Neuronal stem cell (in vitro differentiated cells): ENCODE data around the gene PTPRR.

ENCODE experiments used
- DNase-seq: peaks from one replicate; pipeline ENCODE4 v3.0.0-alpha.2; 2013; ENCODE audit warnings: low spot score
- H2AFZ ChIP-seq: one replicate; pipeline ENCODE4 v1.6.1; 2013; ENCODE audit warnings: mild to moderate bottlenecking, low read length, inconsistent platforms
- H2AK5ac ChIP-seq: 2 replicates; pipeline ENCODE4 v1.6.1; 2013; ENCODE audit warnings: low read depth, mild to moderate bottlenecking, inconsistent platforms, low read length, moderate library complexity, mixed read lengths
- H2BK120ac ChIP-seq: 2 replicates; pipeline ENCODE4 v1.6.1; 2013; ENCODE audit warnings: low read depth, mild to moderate bottlenecking, inconsistent platforms, low read length, moderate library complexity, mixed read lengths
- H2BK12ac ChIP-seq: one replicate; pipeline ENCODE4 v1.6.1; 2013; ENCODE audit warnings: low read length, inconsistent platforms
- H2BK15ac ChIP-seq: 2 replicates; pipeline ENCODE4 v1.6.1; 2013; ENCODE audit warnings: mild to moderate bottlenecking, low read length, inconsistent platforms, mixed read lengths
- H2BK5ac ChIP-seq: one replicate; pipeline ENCODE4 v1.6.1; 2013; ENCODE audit warnings: inconsistent platforms, mild to moderate bottlenecking, low read length, moderate library complexity
- H3K14ac ChIP-seq: one replicate; pipeline ENCODE4 v1.6.1; 2013; ENCODE audit warnings: low read length, inconsistent platforms
- H3K18ac ChIP-seq: 2 replicates; pipeline ENCODE4 v1.6.1; 2013; ENCODE audit warnings: low read length, inconsistent platforms
- H3K23ac ChIP-seq: 2 replicates; pipeline ENCODE4 v1.6.1; 2013; ENCODE audit warnings: low read depth, mild to moderate bottlenecking, mixed read lengths, low read length, inconsistent platforms; ENCODE audit not compliant: poor library complexity
- H3K27ac ChIP-seq: replicated peaks from 3 replicates; pipeline ENCODE4 v1.5.1; 2013; ENCODE audit warnings: low read length, inconsistent platforms
- H3K27me3 ChIP-seq, 3 experiments: 2 replicates each; pipeline ENCODE4 v1.6.1; 2013; ENCODE audit warnings: low read length in 3 of 3, mild to moderate bottlenecking in 2 of 3, inconsistent platforms in 1 of 3, low read depth in 1 of 3, mixed read lengths in 1 of 3, moderate library complexity in 1 of 3; ENCODE audit not compliant: control insufficient read depth in 3 of 3, insufficient read depth in 3 of 3
- H3K36me3 ChIP-seq, 2 donors: replicated peaks in 1 of 2; 2 replicates each; pipeline ENCODE4 v1.6.1; 2013; ENCODE audit warnings: low read length in 2 of 2; ENCODE audit not compliant: control insufficient read depth in 2 of 2, insufficient read depth in 2 of 2
- H3K4ac ChIP-seq: 2 replicates; pipeline ENCODE4 v1.6.1; 2013; ENCODE audit warnings: inconsistent platforms, mild to moderate bottlenecking, low read length, moderate library complexity
- H3K4me1 ChIP-seq, 2 donors: 1 replicate in 1 of 2; 2 replicates in 1 of 2; pipeline ENCODE4 v1.6.1; 2013; ENCODE audit warnings: low read length in 2 of 2, low read depth in 1 of 2; ENCODE audit not compliant: control insufficient read depth in 2 of 2, insufficient read depth in 1 of 2
- H3K4me2 ChIP-seq: one replicate; pipeline ENCODE4 v1.6.1; 2013; ENCODE audit warnings: mild to moderate bottlenecking, low read length, inconsistent platforms; ENCODE audit not compliant: insufficient read depth, poor library complexity, severe bottlenecking
- H3K4me3 ChIP-seq, 2 donors: 2 replicates each; pipeline ENCODE4 v1.5.1; 2013; ENCODE audit warnings: low read length in 2 of 2, mild to moderate bottlenecking in 2 of 2, inconsistent platforms in 1 of 2, moderate library complexity in 1 of 2
- H3K79me1 ChIP-seq: one replicate; pipeline ENCODE4 v1.6.1; 2013; ENCODE audit warnings: low read depth, mild to moderate bottlenecking, inconsistent platforms, low read length, moderate library complexity
- H3K9ac ChIP-seq: one replicate; pipeline ENCODE4 v1.6.1; 2013; ENCODE audit warnings: mild to moderate bottlenecking, low read depth, low read length, inconsistent platforms; ENCODE audit not compliant: poor library complexity
- H3K9me3 ChIP-seq, 2 donors: replicated peaks in 1 of 2; 2 replicates each; pipeline versions ENCODE3 to v1.6.1; 2013; ENCODE audit warnings: low read length in 2 of 2, mild to moderate bottlenecking in 2 of 2, inconsistent platforms in 1 of 2, low read depth in 1 of 2, mixed read lengths in 1 of 2, moderate library complexity in 1 of 2; ENCODE audit not compliant: control insufficient read depth in 2 of 2, insufficient read depth in 1 of 2
- H4K8ac ChIP-seq: one replicate; pipeline ENCODE4 v1.6.1; 2013; ENCODE audit warnings: low read depth, mild to moderate bottlenecking, inconsistent platforms, low read length, moderate library complexity
- H4K91ac ChIP-seq: one replicate; pipeline ENCODE4 v1.6.1; 2013; ENCODE audit warnings: low read length, low read depth, mild to moderate bottlenecking, inconsistent platforms; ENCODE audit not compliant: poor library complexity
- WGBS, 2 donors: extraction: QIAGEN DNeasy Blood & Tissue Kit; methylation state at CpG; one replicate each; pipeline ENCODE4 v1.1.7; 2013; ENCODE audit warnings: missing lambda C conversion rate in 2 of 2, mixed read lengths in 1 of 2; ENCODE audit not compliant: insufficient read length in 2 of 2, insufficient replicate concordance in 1 of 2; ENCODE audit errors: extremely low coverage in 2 of 2; 5-methylcytosine and 5-hydroxymethylcytosine counted together

The PTPRR gene

GRCh38 chr12:70637303-70638085 is 283.0 kb downstream of the PTPRR start, which contains the start of gene PTPRB:
Gene PTPRB, minus strand, starts transcription at chr12:70637429. Its CDS starts 34 bp downstream, at chr12:70637395.
- H3K4me3 ChIP-seq = no peak within 1 kb of the TSS
- H3K27ac ChIP-seq = no peak within 1 kb of the TSS
- H2BK12ac ChIP-seq = no peak within 1 kb of the TSS
- H3K27me3 ChIP-seq = no peaks in the 10 kb centered on the region
- no peak within 1 kb of the TSS for H2AK5ac ChIP-seq
- no peak within 1 kb of the TSS for H3K4ac ChIP-seq
- H3K4me1 ChIP-seq = no peaks in the 10 kb centered on the region
- no peak within 1 kb of the TSS for H3K23ac ChIP-seq
- H4K8ac ChIP-seq = no peak within 1 kb of the TSS
- H3K79me1 ChIP-seq = no peaks in the 10 kb centered on the region
- no peak within 1 kb of the TSS for H2BK5ac ChIP-seq
- H2BK15ac ChIP-seq = no peak within 1 kb of the TSS
- H3K18ac ChIP-seq = no peak within 1 kb of the TSS
- no peak within 1 kb of the TSS for H2AFZ ChIP-seq
- no peaks in the 10 kb centered on the region for H3K36me3 ChIP-seq
- H2BK120ac ChIP-seq = no peak within 1 kb of the TSS
- H4K91ac ChIP-seq = no peak within 1 kb of the TSS
- WGBS, 2 donors = no CpG with 5 or more reads among the region's 6 CpGs
- H3K9me3 ChIP-seq = no peaks in the 10 kb centered on the region
- DNase-seq = no peak
- H3K4me2 ChIP-seq = no peak within 1 kb of the TSS
- H3K9ac ChIP-seq = no peak within 1 kb of the TSS
- H3K14ac ChIP-seq = no peak within 1 kb of the TSS

GRCh38 chr12:70635755-70636154 is 284.8 kb downstream of the PTPRR start:
- no peak overlapping the region for H2BK12ac ChIP-seq
- no peak overlapping the region for H2BK120ac ChIP-seq
- H3K9me3 ChIP-seq = no peaks in the 10 kb centered on the region
- no peaks in the 10 kb centered on the region for H3K36me3 ChIP-seq
- no peak overlapping the region for H2AK5ac ChIP-seq
- no peak for DNase-seq
- H3K4me3 ChIP-seq = no peak overlapping the region
- H3K79me1 ChIP-seq = no peaks in the 10 kb centered on the region
- no peak overlapping the region for H3K9ac ChIP-seq
- no peak overlapping the region for H3K4ac ChIP-seq
- H3K18ac ChIP-seq = no peak overlapping the region
- no peak overlapping the region for H3K27ac ChIP-seq
- no peak overlapping the region for H2AFZ ChIP-seq
- H3K14ac ChIP-seq = no peak overlapping the region
- H3K4me1 ChIP-seq = no peaks in the 10 kb centered on the region
- H3K4me2 ChIP-seq = no peak overlapping the region
- no peak overlapping the region for H2BK15ac ChIP-seq
- H2BK5ac ChIP-seq = no peak overlapping the region
- H4K91ac ChIP-seq = no peak overlapping the region
- WGBS, 2 donors = no CpG with 5 or more reads among the region's 7 CpGs
- no peaks in the 10 kb centered on the region for H3K27me3 ChIP-seq
- no peak overlapping the region for H4K8ac ChIP-seq
- no peak overlapping the region for H3K23ac ChIP-seq

- no peak overlapping the region for H2BK12ac ChIP-seq
- no CpG with 5 or more reads among the region's 3 CpGs for WGBS, 2 donors
These were observed 291.6 kb downstream of the PTPRR start for GRCh38 chr12:70628701-70629480.

GRCh38 chr12:70627677-70628076 is 292.9 kb downstream of the PTPRR start:
- H3K9me3 ChIP-seq = no peaks in the 10 kb centered on the region
- no peaks in the 10 kb centered on the region for H3K36me3 ChIP-seq
- DNase-seq = no peak
- no peak overlapping the region for H2AFZ ChIP-seq
- H3K14ac ChIP-seq = no peak overlapping the region
- no CpG with 5 or more reads among the region's 5 CpGs for WGBS, 2 donors
- H3K18ac ChIP-seq = no peak overlapping the region
- H3K4me3 ChIP-seq = no peak overlapping the region
- no peak overlapping the region for H3K23ac ChIP-seq
- H2BK12ac ChIP-seq = no peak overlapping the region
- no peaks in the 10 kb centered on the region for H3K79me1 ChIP-seq
- no peak overlapping the region for H3K4me2 ChIP-seq
- peaks cover 0 to 1% (median 0%) of the 10 kb centered on the region in 3 experiments for H3K27me3 ChIP-seq
- no peak overlapping the region for H2BK15ac ChIP-seq
- H3K27ac ChIP-seq = no peak overlapping the region
- H2BK120ac ChIP-seq = no peak overlapping the region
- H3K4ac ChIP-seq = no peak overlapping the region
- no peak overlapping the region for H2BK5ac ChIP-seq
- H4K91ac ChIP-seq = no peak overlapping the region
- no peak overlapping the region for H3K9ac ChIP-seq
- no peak overlapping the region for H4K8ac ChIP-seq
- no peak overlapping the region for H2AK5ac ChIP-seq
- peaks cover 0 to 2% of the 10 kb centered on the region in 2 donors for H3K4me1 ChIP-seq

More at GRCh38 chr12:70628701-70629480, 291.6 kb downstream of the PTPRR start:
- Histone ChIP-seq H3K4me3 (no peak overlapping the region), H4K91ac (no peak overlapping the region), H2BK120ac (no peak overlapping the region), H3K9ac (no peak overlapping the region), H3K79me1 (no peaks in the 10 kb centered on the region), H3K27me3 (no peaks in the 10 kb centered on the region), H3K4me1 (no peaks in the 10 kb centered on the region), H3K14ac (no peak overlapping the region), H3K36me3 (no peaks in the 10 kb centered on the region), H2AFZ (no peak overlapping the region), H2BK5ac (no peak overlapping the region), H4K8ac (no peak overlapping the region), H3K9me3 (no peaks in the 10 kb centered on the region), H3K27ac (no peak overlapping the region), H3K4me2 (no peak overlapping the region), H3K18ac (no peak overlapping the region), H2BK15ac (no peak overlapping the region), H3K23ac (no peak overlapping the region), H2AK5ac (no peak overlapping the region), H3K4ac (no peak overlapping the region)
- no peak for DNase-seq
